ENCODE measurements around the gene ZNF322. TPM values are rescaled to one million over a fixed set of nuclear protein-coding genes. Genes with fewer than 3 reads are reported as not detected.

The ZNF322 gene
- total RNA-seq, 1 experiment from 2014 or later = 39.1 TPM

- no peaks in the 10 kb centered on the region for H3K23me2 ChIP-seq (ENCODE audit: insufficient read length, low read depth, low read length, poor library complexity, severe bottlenecking)
- no peaks in the 10 kb centered on the region for H3K27me3 Mint-ChIP-seq (ENCODE audit: low read depth)
- H3K27ac Mint-ChIP-seq = no peak overlapping the region
- H3K4me1 ChIP-seq (ENCODE audit: insufficient read depth, low read length) = no peaks in the 10 kb centered on the region
- no peak overlapping the region for H4K5ac ChIP-seq (ENCODE audit: insufficient read length, low read depth, low read length)
- no peak overlapping the region for H2BK12ac ChIP-seq (ENCODE audit: insufficient read length, low read depth, low read length)
- TF ChIP-seq CTCF (conservative IDR thresholded peaks at IDR 0.05) = no peak
- no peak overlapping the region for H2BK120ac ChIP-seq (ENCODE audit: low read depth, low read length, poor library complexity, severe bottlenecking)
- H3K79me1 ChIP-seq (ENCODE audit: insufficient read depth, low read depth, low read length, poor library complexity, severe bottlenecking) = peaks cover 2% of the 10 kb centered on the region
- no peaks in the 10 kb centered on the region for H3K27me3 ChIP-seq (ENCODE audit: insufficient read depth, low read length)
- peaks cover 43 to 57% (median 52%) of the 10 kb centered on the region in 3 experiments for H3K36me3 Mint-ChIP-seq (ENCODE audit: insufficient read depth in 1 of 3, low read depth in 3 of 3)
- H3K79me2 ChIP-seq (ENCODE audit: insufficient read depth, low read length) = no peaks in the 10 kb centered on the region; the same call in 1 of the 2 replicates
- H3K14ac ChIP-seq (ENCODE audit: insufficient read depth, low read length) = no peak overlapping the region
- H2BK5ac ChIP-seq (ENCODE audit: insufficient read length, low read length) = no peak overlapping the region
- no peaks in the 10 kb centered on the region for H3K9me3 ChIP-seq (ENCODE audit: control insufficient read depth, low read depth, low read length)
- H3K4me3 Mint-ChIP-seq = no peak overlapping the region
- no peak overlapping the region for H4K8ac ChIP-seq (replicated peaks; ENCODE audit: insufficient read length, low read depth, low read length)
- H2AFZ ChIP-seq (ENCODE audit: low read length) = no peak overlapping the region
- H3K9ac ChIP-seq (ENCODE audit: extremely low read depth, insufficient read length, low read length) = no peak overlapping the region
- no peak overlapping the region for H3T11ph ChIP-seq (ENCODE audit: low read length)
- no peak overlapping the region for H3K23ac ChIP-seq (ENCODE audit: insufficient read length, low read depth, low read length)
- H3K4ac ChIP-seq (ENCODE audit: low read depth, low read length) = no peak overlapping the region
- no peak overlapping the region for H2BK15ac ChIP-seq (ENCODE audit: low read depth, low read length)
- no peak overlapping the region for H3K18ac ChIP-seq (ENCODE audit: insufficient read length, low read depth, low read length)
- no peak overlapping the region for H4K91ac ChIP-seq (ENCODE audit: insufficient read length, low read depth, low read length)
- peaks cover 0 to 14% of the 10 kb centered on the region in 2 experiments; a peak in 3 of 5 replicates for H3K9me3 Mint-ChIP-seq
- no peak overlapping the region for H3K56ac ChIP-seq (ENCODE audit: insufficient read length, low read depth, low read length)
- no peak overlapping the region for H3K4me2 ChIP-seq (ENCODE audit: insufficient read depth, insufficient read length, low read length)
- no peak overlapping the region for H2BK20ac ChIP-seq (ENCODE audit: low read depth, low read length, poor library complexity, severe bottlenecking)
- no peaks in the 10 kb centered on the region for H4K20me1 ChIP-seq (ENCODE audit: control insufficient read depth, insufficient read depth, insufficient read length)
- no peak overlapping the region for H2AK5ac ChIP-seq (ENCODE audit: insufficient read length, low read length)
- no peak overlapping the region for H3K27ac ChIP-seq (ENCODE audit: insufficient read length, low read depth, low read length)
- no peaks in the 10 kb centered on the region for H3K4me1 Mint-ChIP-seq
- no peak for DNase-seq
These were observed 8.3 kb downstream of the ZNF322 start for GRCh38 chr6:26651133-26651781.
